Measurements from ENCODE around the gene PLXND1.

- TF ChIP-seq, protein P1, sequence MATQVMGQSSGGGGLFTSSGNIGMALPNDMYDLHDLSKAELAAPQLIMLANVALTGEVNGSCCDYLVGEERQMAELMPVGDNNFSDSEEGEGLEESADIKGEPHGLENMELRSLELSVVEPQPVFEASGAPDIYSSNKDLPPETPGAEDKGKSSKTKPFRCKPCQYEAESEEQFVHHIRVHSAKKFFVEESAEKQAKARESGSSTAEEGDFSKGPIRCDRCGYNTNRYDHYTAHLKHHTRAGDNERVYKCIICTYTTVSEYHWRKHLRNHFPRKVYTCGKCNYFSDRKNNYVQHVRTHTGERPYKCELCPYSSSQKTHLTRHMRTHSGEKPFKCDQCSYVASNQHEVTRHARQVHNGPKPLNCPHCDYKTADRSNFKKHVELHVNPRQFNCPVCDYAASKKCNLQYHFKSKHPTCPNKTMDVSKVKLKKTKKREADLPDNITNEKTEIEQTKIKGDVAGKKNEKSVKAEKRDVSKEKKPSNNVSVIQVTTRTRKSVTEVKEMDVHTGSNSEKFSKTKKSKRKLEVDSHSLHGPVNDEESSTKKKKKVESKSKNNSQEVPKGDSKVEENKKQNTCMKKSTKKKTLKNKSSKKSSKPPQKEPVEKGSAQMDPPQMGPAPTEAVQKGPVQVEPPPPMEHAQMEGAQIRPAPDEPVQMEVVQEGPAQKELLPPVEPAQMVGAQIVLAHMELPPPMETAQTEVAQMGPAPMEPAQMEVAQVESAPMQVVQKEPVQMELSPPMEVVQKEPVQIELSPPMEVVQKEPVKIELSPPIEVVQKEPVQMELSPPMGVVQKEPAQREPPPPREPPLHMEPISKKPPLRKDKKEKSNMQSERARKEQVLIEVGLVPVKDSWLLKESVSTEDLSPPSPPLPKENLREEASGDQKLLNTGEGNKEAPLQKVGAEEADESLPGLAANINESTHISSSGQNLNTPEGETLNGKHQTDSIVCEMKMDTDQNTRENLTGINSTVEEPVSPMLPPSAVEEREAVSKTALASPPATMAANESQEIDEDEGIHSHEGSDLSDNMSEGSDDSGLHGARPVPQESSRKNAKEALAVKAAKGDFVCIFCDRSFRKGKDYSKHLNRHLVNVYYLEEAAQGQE (IDR thresholded peaks at IDR 0.05; ENCODE audit: insufficient replicate concordance, low read depth): no peak
- no peak for TF ChIP-seq CTCF (IDR thresholded peaks at IDR 0.05; ENCODE audit: insufficient read depth, low read length)
- no peak for TF ChIP-seq GABPA (IDR thresholded peaks at IDR 0.05; ENCODE audit: low read depth)
These were observed 2.3 kb downstream of the PLXND1 start for GRCh38 chr3:129603991-129604749.
